ENCODE data around the gene MRGPRE.
A peak's percentile ranks its signal among the peaks of the same experiment; 100 is the strongest.

The MRGPRE gene

GRCh38 chr11:3197878-3198528, 34.2 kb downstream of the MRGPRE start:
- no peak overlapping the region for H3K4me3 ChIP-seq (replicated peaks; ENCODE audit: low read depth, low read length)
- TF ChIP-seq, protein P1, sequence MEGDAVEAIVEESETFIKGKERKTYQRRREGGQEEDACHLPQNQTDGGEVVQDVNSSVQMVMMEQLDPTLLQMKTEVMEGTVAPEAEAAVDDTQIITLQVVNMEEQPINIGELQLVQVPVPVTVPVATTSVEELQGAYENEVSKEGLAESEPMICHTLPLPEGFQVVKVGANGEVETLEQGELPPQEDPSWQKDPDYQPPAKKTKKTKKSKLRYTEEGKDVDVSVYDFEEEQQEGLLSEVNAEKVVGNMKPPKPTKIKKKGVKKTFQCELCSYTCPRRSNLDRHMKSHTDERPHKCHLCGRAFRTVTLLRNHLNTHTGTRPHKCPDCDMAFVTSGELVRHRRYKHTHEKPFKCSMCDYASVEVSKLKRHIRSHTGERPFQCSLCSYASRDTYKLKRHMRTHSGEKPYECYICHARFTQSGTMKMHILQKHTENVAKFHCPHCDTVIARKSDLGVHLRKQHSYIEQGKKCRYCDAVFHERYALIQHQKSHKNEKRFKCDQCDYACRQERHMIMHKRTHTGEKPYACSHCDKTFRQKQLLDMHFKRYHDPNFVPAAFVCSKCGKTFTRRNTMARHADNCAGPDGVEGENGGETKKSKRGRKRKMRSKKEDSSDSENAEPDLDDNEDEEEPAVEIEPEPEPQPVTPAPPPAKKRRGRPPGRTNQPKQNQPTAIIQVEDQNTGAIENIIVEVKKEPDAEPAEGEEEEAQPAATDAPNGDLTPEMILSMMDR (IDR thresholded peaks at IDR 0.05; ENCODE audit: low read depth, low read length, missing control alignments), result no peak
- no peak for DNase-seq (ENCODE audit: extremely low read depth, low read depth)

DNA sequence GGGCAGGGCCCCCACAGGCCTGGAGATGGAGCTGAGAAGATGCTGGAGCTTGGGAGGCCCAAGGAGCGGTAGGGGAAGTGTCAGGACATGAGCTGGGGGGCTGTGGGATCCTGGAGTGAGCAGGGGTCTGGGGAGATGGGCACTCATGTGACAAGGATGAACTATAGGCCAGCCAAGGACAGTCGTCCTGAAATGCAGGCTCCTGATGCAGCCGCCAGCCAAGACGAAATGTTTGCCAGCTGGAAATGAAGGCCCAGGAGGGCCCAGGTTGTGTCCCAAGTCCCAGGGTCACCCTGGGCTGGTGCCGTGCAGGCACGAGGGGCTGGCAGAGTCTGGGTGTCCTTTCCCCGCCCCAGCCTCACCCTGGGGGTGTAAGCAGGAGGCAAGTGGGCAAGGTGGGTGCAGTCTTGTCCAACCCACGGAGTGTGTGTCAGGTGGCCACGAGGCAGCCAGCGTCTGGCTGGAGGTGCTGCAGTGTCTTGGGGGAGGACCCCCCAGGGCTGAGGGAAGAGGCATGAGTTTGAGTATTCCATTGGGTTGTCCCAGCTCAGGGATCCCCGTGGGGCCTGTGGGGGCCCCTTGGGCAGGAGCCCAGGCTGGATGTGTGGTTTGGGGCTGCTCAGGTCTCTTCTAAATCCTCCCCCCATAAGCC, 35.0 kb downstream of the MRGPRE start:
- no peak for DNase-seq (ENCODE audit: extremely low read depth, low read depth)
- TF ChIP-seq, protein P1 (IDR thresholded peaks at IDR 0.05; ENCODE audit: low read depth, low read length, missing control alignments), result no peak
- H3K4me3 ChIP-seq (replicated peaks; ENCODE audit: low read depth, low read length), result no peak overlapping the region

- TF ChIP-seq, protein P1 (IDR thresholded peaks at IDR 0.05; ENCODE audit: low read depth, low read length, missing control alignments), result no peak
- no peak overlapping the region for H3K4me3 ChIP-seq (replicated peaks; ENCODE audit: low read depth, low read length)
- DNase-seq (ENCODE audit: extremely low read depth, low read depth), result no peak
Observed at GRCh38 chr11:3196161-3197043, 35.8 kb downstream of the MRGPRE start.

DNA sequence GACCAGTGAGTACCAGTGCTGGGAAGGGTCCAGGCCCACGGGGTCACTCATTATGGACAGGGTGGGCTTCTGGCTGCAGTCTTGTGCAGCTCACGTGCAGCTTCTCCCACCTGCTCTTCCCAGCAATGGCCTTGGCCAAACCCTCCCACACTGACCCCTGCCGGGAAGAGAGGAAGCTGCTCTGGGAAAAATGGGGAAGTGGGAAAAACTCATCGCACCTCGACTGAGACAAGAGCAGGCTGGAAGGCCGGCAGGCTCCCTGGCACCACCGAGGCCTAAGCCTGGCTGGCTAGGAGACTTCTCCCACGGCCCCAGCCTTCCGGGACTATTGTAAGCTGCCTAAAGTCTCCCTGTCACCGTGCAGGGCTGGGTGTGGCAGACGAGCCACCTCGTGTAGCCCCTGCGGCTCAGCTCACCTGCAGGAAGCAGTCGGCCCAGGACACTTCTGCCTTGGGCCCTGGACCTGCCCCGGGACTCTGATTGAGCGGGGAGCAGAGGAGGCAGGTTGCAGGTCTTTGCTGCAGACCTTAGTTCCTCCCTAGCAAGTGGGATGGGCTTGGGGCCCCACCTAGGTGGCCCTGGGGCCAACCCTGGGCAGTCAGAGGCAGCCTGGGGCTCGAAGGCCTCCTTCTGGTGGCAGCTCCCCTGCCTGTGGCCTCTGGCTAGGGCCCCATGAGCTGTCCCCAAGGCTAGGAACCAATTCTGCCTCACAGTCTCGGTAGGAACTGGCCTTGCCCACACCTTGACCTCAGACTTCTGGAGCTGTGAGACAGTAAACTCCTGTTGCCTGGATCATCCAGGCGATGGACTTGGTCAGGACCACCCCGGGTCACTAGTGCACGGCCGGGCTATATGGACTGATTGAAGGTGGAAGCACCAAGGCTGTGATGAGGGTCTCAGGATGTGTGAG, 36.7 kb downstream of the MRGPRE start:
- DNase-seq (ENCODE audit: extremely low read depth, low read depth), result no peak
- H3K4me3 ChIP-seq (replicated peaks; ENCODE audit: low read depth, low read length), result no peak overlapping the region
- TF ChIP-seq, protein P1 (IDR thresholded peaks at IDR 0.05; ENCODE audit: low read depth, low read length, missing control alignments), result peak; percentile 54

DNA sequence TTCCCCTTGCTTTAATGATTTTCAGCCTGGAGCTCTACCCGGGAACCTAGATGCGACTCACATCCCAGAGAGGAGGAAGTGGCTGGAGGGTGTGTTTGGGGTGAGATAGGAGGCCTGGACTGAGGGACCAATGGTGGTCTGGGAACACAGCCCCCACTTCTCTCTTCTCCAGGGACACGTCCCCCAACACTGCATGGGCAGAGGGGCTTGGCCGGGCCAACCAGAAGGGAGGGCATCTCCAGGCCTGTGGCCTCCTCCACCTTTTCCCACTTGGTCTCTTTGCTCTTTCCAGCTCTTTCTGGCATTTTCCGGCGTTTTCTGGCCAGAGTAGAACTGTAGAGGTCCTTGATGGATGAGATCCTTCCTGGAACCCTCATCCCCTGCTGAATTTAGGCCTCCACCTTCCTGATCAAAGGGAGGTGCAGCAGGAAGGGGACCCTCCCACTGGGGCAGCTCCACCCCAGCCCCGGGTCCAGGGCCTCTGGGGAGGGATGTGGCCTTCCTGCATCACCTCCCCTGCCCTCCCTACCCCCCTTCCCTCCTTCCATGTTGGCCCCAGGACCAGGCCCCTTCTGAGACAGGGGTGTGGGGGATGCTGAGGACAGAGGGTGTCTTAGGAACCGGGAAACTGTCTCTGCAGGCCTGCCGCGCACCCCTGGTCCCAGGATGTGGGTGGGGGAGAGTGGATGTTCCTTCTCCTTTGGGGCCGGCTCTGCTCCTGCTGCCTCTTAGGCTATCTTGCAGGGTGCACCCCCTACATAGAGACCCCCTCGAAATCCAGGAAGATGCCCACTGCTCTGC, 38.0 kb downstream of the MRGPRE start:
- TF ChIP-seq, protein P1 (IDR thresholded peaks at IDR 0.05; ENCODE audit: low read depth, low read length, missing control alignments), result no peak
- no peak for DNase-seq (ENCODE audit: extremely low read depth, low read depth)

More for the DNA sequence above, 38.0 kb downstream of the MRGPRE start:
- H3K4me3 ChIP-seq (replicated peaks; ENCODE audit: low read depth, low read length), result no peak overlapping the region

All from HFF-Myc (cell line).